NT2/D1 (cell line): ENCODE measurements around the gene SERPINE2.

ENCODE experiments used
- YY1 ChIP-seq: IDR thresholded peaks from 2 replicates; pipeline ENCODE4 v1.6.1; 2011; ENCODE audit not compliant: insufficient read length, insufficient read depth
- ZNF274 ChIP-seq: IDR thresholded peaks from 2 replicates; pipeline ENCODE4 v1.6.1; 2011; ENCODE audit warnings: mild to moderate bottlenecking, low read depth, low read length

GRCh38 chr2:224084266-224084892 is 45.3 kb upstream of the SERPINE2 start:
- TF ChIP-seq ZNF274 (no peak), YY1 (no peak)
